MV-4-11 (cell line): Measurements from ENCODE around the gene TGFBR2.

ENCODE experiments used
- DNase-seq: peaks from one replicate; lab custom pipeline; 2025; lab: John Stamatoyannopoulos, UW

Gene TGFBR2

GRCh38 chr3:30692498-30693130 lies 86.2 kb downstream of the TGFBR2 start:
- DNase-seq = no peak

- peak; percentile 68 for DNase-seq
Observed at GRCh38 chr3:30693470-30694120, 87.2 kb downstream of the TGFBR2 start.

GRCh38 chr3:30694148-30694547 lies 87.7 kb downstream of the TGFBR2 start:
- no peak for DNase-seq

- no peak for DNase-seq
Observed at GRCh38 chr3:30694668-30695067, 88.3 kb downstream of the TGFBR2 start.

- no peak for DNase-seq
Observed at GRCh38 chr3:30695302-30696061, 89.1 kb downstream of the TGFBR2 start.

GRCh38 chr3:30696403-30696819 lies 90.0 kb downstream of the TGFBR2 start:
- no peak for DNase-seq

GRCh38 chr3:30696896-30697295 lies 90.5 kb downstream of the TGFBR2 start:
- no peak for DNase-seq

- no peak for DNase-seq
Observed at GRCh38 chr3:30698549-30698948, 92.1 kb downstream of the TGFBR2 start.

- no peak for DNase-seq
Observed at GRCh38 chr3:30699927-30700326, 93.5 kb downstream of the TGFBR2 start.

- DNase-seq = no peak
Observed at GRCh38 chr3:30700702-30701321, 94.4 kb downstream of the TGFBR2 start.

GRCh38 chr3:30702038-30702827 lies 95.8 kb downstream of the TGFBR2 start:
- no peak for DNase-seq

GRCh38 chr3:30702828-30703397 lies 96.5 kb downstream of the TGFBR2 start:
- no peak for DNase-seq

- no peak for DNase-seq
Observed at GRCh38 chr3:30704931-30705890, 98.8 kb downstream of the TGFBR2 start.

- no peak for DNase-seq
Observed at GRCh38 chr3:30707825-30708224, 101.4 kb downstream of the TGFBR2 start.

GRCh38 chr3:30708472-30708871 lies 102.1 kb downstream of the TGFBR2 start:
- DNase-seq = no peak

GRCh38 chr3:30710017-30710416 lies 103.6 kb downstream of the TGFBR2 start:
- DNase-seq = no peak

- peak; percentile 51 for DNase-seq
Observed at GRCh38 chr3:30711151-30711550, 104.8 kb downstream of the TGFBR2 start.

GRCh38 chr3:30711867-30712266 lies 105.5 kb downstream of the TGFBR2 start:
- DNase-seq = no peak

GRCh38 chr3:30712991-30713390 lies 106.6 kb downstream of the TGFBR2 start:
- no peak for DNase-seq

GRCh38 chr3:30713885-30714503 lies 107.6 kb downstream of the TGFBR2 start:
- no peak for DNase-seq
